H9 (cell line): ENCODE measurements around the gene SCNN1B. TPM values are rescaled to one million over a fixed set of nuclear protein-coding genes. Genes with fewer than 3 reads are reported as not detected.

Experiments
- DNase-seq: peaks from one replicate; pipeline ENCODE4 v3.0.0-alpha.2; 2017
- H2AFZ ChIP-seq: one replicate; pipeline ENCODE4 v1.6.1; 2013; ENCODE audit warnings: mild to moderate bottlenecking, low read length, control low read depth, moderate library complexity
- H2AK5ac ChIP-seq: 2 replicates; pipeline ENCODE4 v1.6.1; 2013; ENCODE audit warnings: low read length, control low read depth, mixed read lengths; ENCODE audit not compliant: insufficient read length
- H2BK120ac ChIP-seq: one replicate; pipeline ENCODE4 v1.6.1; 2013; ENCODE audit warnings: low read depth, mild to moderate bottlenecking, low read length, control low read depth, inconsistent platforms; ENCODE audit not compliant: poor library complexity, severe bottlenecking
- H2BK12ac ChIP-seq: 2 replicates; pipeline ENCODE4 v1.6.1; 2013; ENCODE audit warnings: low read length, control low read depth, mixed read lengths, low read depth; ENCODE audit not compliant: insufficient read length
- H2BK15ac ChIP-seq: 2 replicates; pipeline ENCODE4 v1.6.1; 2013; ENCODE audit warnings: low read depth, low read length, control low read depth
- H2BK20ac ChIP-seq: one replicate; pipeline ENCODE4 v1.6.1; 2013; ENCODE audit warnings: low read depth, mild to moderate bottlenecking, low read length, control low read depth, inconsistent platforms; ENCODE audit not compliant: poor library complexity, severe bottlenecking
- H2BK5ac ChIP-seq: 2 replicates; pipeline ENCODE4 v1.6.1; 2013; ENCODE audit warnings: low read length, control low read depth, mixed read lengths; ENCODE audit not compliant: insufficient read length
- H3K14ac ChIP-seq: 2 replicates; pipeline ENCODE4 v1.6.1; 2013; ENCODE audit warnings: low read length, control low read depth; ENCODE audit not compliant: insufficient read depth
- H3K18ac ChIP-seq: 2 replicates; pipeline ENCODE4 v1.6.1; 2013; ENCODE audit warnings: low read depth, mild to moderate bottlenecking, mixed read lengths, low read length, control low read depth; ENCODE audit not compliant: insufficient read length
- H3K23ac ChIP-seq: 2 replicates; pipeline ENCODE4 v1.6.1; 2013; ENCODE audit warnings: low read length, control low read depth, mixed read lengths, low read depth; ENCODE audit not compliant: insufficient read length
- H3K23me2 ChIP-seq: 2 replicates; pipeline ENCODE4 v1.6.1; 2013; ENCODE audit warnings: low read depth, mild to moderate bottlenecking, mixed read lengths, low read length, control low read depth; ENCODE audit not compliant: insufficient read length, poor library complexity, severe bottlenecking
- H3K27ac ChIP-seq: 2 replicates; pipeline ENCODE4 v1.5.1; 2013; ENCODE audit warnings: low read length, control low read depth, mixed read lengths, low read depth; ENCODE audit not compliant: insufficient read length
- H3K27me3 ChIP-seq: 2 replicates; pipeline ENCODE4 v1.6.1; 2013; ENCODE audit warnings: low read length, control low read depth, inconsistent platforms; ENCODE audit not compliant: insufficient read depth
- H3K4ac ChIP-seq: 2 replicates; pipeline ENCODE4 v1.6.1; 2013; ENCODE audit warnings: low read depth, mild to moderate bottlenecking, control low read depth, inconsistent platforms, low read length, moderate library complexity
- H3K4me1 ChIP-seq: 2 replicates; pipeline ENCODE4 v1.6.1; 2013; ENCODE audit warnings: low read length, control low read depth, inconsistent platforms; ENCODE audit not compliant: insufficient read depth
- H3K4me2 ChIP-seq: 2 replicates; pipeline ENCODE4 v1.6.1; 2013; ENCODE audit warnings: low read length, control low read depth, mixed read lengths; ENCODE audit not compliant: insufficient read length, insufficient read depth
- H3K56ac ChIP-seq: 2 replicates; pipeline ENCODE4 v1.6.1; 2013; ENCODE audit warnings: low read depth, mild to moderate bottlenecking, mixed read lengths, low read length, control low read depth; ENCODE audit not compliant: insufficient read length
- H3K79me1 ChIP-seq: 2 replicates; pipeline ENCODE4 v1.6.1; 2013; ENCODE audit warnings: low read depth, mild to moderate bottlenecking, moderate library complexity, low read length, control low read depth, inconsistent platforms; ENCODE audit not compliant: insufficient read depth, poor library complexity, severe bottlenecking
- H3K79me2 ChIP-seq: 2 replicates; pipeline ENCODE4 v1.6.1; 2013; ENCODE audit warnings: low read length, control low read depth, inconsistent platforms; ENCODE audit not compliant: insufficient read depth
- H3K9ac ChIP-seq: 2 replicates; pipeline ENCODE4 v1.6.1; 2013; ENCODE audit warnings: low read length, control low read depth, mixed read lengths; ENCODE audit not compliant: insufficient read length; ENCODE audit errors: extremely low read depth
- H3K9me3 ChIP-seq: one replicate; pipeline ENCODE4 v1.6.1; 2013; ENCODE audit warnings: low read depth, low read length, inconsistent platforms; ENCODE audit not compliant: control insufficient read depth
- H3T11ph ChIP-seq: one replicate; pipeline ENCODE4 v1.6.1; 2013; ENCODE audit warnings: mild to moderate bottlenecking, low read length, control low read depth, inconsistent platforms
- H4K20me1 ChIP-seq: one replicate; pipeline ENCODE4 v1.6.1; 2013; ENCODE audit not compliant: control insufficient read depth, insufficient read length, insufficient read depth
- H4K5ac ChIP-seq: 2 replicates; pipeline ENCODE4 v1.6.1; 2013; ENCODE audit warnings: low read depth, mild to moderate bottlenecking, mixed read lengths, low read length, control low read depth; ENCODE audit not compliant: insufficient read length
- H4K8ac ChIP-seq: replicated peaks from 2 replicates; pipeline ENCODE4 v1.6.1; 2013; ENCODE audit warnings: low read length, control low read depth, mixed read lengths, low read depth; ENCODE audit not compliant: insufficient read length
- H4K91ac ChIP-seq: 2 replicates; pipeline ENCODE4 v1.6.1; 2013; ENCODE audit warnings: low read depth, mild to moderate bottlenecking, moderate library complexity, mixed read lengths, low read length, control low read depth; ENCODE audit not compliant: insufficient read length
- H3K27ac Mint-ChIP-seq, 3 experiments: 2 replicates in 2 of 3; 3 replicates in 1 of 3; pipeline ENCODE4 v1.8.0; 2020 to 2021; ENCODE audit warnings: mixed read lengths in 3 of 3, mild to moderate bottlenecking in 1 of 3, moderate library complexity in 1 of 3
- H3K27me3 Mint-ChIP-seq: 2 replicates; pipeline ENCODE4 v1.8.0; 2021; ENCODE audit warnings: low read depth, mild to moderate bottlenecking, moderate library complexity, mixed read lengths
- H3K36me3 Mint-ChIP-seq, 3 experiments: 2 replicates in 2 of 3; 3 replicates in 1 of 3; pipeline ENCODE4 v1.8.0; 2020 to 2021; ENCODE audit warnings: low read depth in 3 of 3, mixed read lengths in 3 of 3; ENCODE audit not compliant: insufficient read depth in 1 of 3
- H3K4me1 Mint-ChIP-seq, 2 experiments: 2 replicates each; pipeline ENCODE4 v1.8.0; 2020; ENCODE audit warnings: mixed read lengths in 2 of 2
- H3K4me3 Mint-ChIP-seq, 2 experiments: 2 replicates in 1 of 2; 3 replicates in 1 of 2; pipeline ENCODE4 v1.8.0; 2020 to 2021; ENCODE audit warnings: mild to moderate bottlenecking in 2 of 2, mixed read lengths in 2 of 2, moderate library complexity in 1 of 2
- H3K9me3 Mint-ChIP-seq, 2 experiments: 2 replicates in 1 of 2; 3 replicates in 1 of 2; pipeline ENCODE4 v1.8.0; 2020; ENCODE audit warnings: mild to moderate bottlenecking in 2 of 2, mixed read lengths in 2 of 2, moderate library complexity in 1 of 2
- CTCF ChIP-seq: fragments of 200-600 bp; sonication (generic); conservative IDR thresholded peaks from 3 replicates; pipeline ENCODE4 v1.8.0; 2021; ENCODE audit warnings: antibody characterized with exemption, mild to moderate bottlenecking
- WGBS: extraction: QIAGEN DNeasy Blood & Tissue Kit; methylation state at CpG from one replicate; pipeline ENCODE4 v1.1.7; 2013; ENCODE audit warnings: missing lambda C conversion rate, low lambda C conversion rate, mixed read lengths; ENCODE audit not compliant: insufficient read length; ENCODE audit errors: extremely low coverage; 5-methylcytosine and 5-hydroxymethylcytosine counted together
- total RNA-seq: library from RNA; stranded (reverse); gene quantifications from 2 replicates; pipeline ENCODE4 v1.2.1, GENCODE V29; 2021

Gene SCNN1B
- total RNA-seq, 1 experiment from 2014 or later, result 0.11 TPM

GRCh38 chr16:23342083-23342640 is 40.1 kb downstream of the SCNN1B start:
- Histone ChIP-seq H2AFZ (no peak overlapping the region), H4K20me1 (no peaks in the 10 kb centered on the region), H3K23ac (no peak overlapping the region), H4K8ac (no peak overlapping the region), H2AK5ac (no peak overlapping the region), H2BK120ac (no peak overlapping the region), H3K9me3 (no peaks in the 10 kb centered on the region), H3K27me3 (no peaks in the 10 kb centered on the region), H4K5ac (no peak overlapping the region), H4K91ac (no peak overlapping the region), H3K9ac (no peak overlapping the region), H3K14ac (no peak overlapping the region), H3K79me2 (no peaks in the 10 kb centered on the region), H2BK15ac (no peak overlapping the region), H3K23me2 (no peaks in the 10 kb centered on the region), H2BK20ac (no peak overlapping the region), H3T11ph (no peak overlapping the region), H3K18ac (no peak overlapping the region), H3K4me2 (no peak overlapping the region), H3K27ac (no peak overlapping the region), H3K4ac (no peak overlapping the region), H3K56ac (no peak overlapping the region), H3K4me1 (no peaks in the 10 kb centered on the region), H2BK5ac (no peak overlapping the region), H2BK12ac (no peak overlapping the region), H3K79me1 (no peaks in the 10 kb centered on the region)
- H3K27me3 Mint-ChIP-seq, result peaks cover 8% of the 10 kb centered on the region
- peaks cover 22 to 31% of the 10 kb centered on the region in 2 experiments for H3K4me1 Mint-ChIP-seq
- no peak for DNase-seq
- H3K4me3 Mint-ChIP-seq, result no peak overlapping the region
- peak overlapping the region in 1 of 3 experiments; percentile 24; a peak in 2 of 7 replicates for H3K27ac Mint-ChIP-seq
- TF ChIP-seq CTCF, result no peak
- WGBS, result no CpG with 5 or more reads among the region's 5 CpGs
- H3K9me3 Mint-ChIP-seq, result peaks cover 5 to 6% of the 10 kb centered on the region in 2 experiments; a peak in 2 of 5 replicates
- H3K36me3 Mint-ChIP-seq, result peaks cover 0 to 4% (median 0%) of the 10 kb centered on the region in 3 experiments; a peak in 2 of 7 replicates
